Adipose tissue (tissue), 3 donors: ENCODE results near the gene IL17C. TPM values are rescaled to one million over a fixed set of nuclear protein-coding genes. Genes with fewer than 3 reads are reported as not detected.

Experiments used
- H3K27ac ChIP-seq: one replicate; pipeline ENCODE4 v1.5.1; 2013; ENCODE audit warnings: low read depth, low read length
- WGBS, 3 donors: extraction: QIAGEN DNeasy Blood & Tissue Kit; methylation state at CpG; one replicate each; pipeline ENCODE4 v1.1.7; 2013; 5-methylcytosine and 5-hydroxymethylcytosine counted together
- polyA plus RNA-seq, 3 donors: library from polyadenylated mRNA; stranded (reverse); fragments of 200-250 nt; gene quantifications; one replicate each; pipeline ENCODE4 v1.2.3, GENCODE V29; 2013
- donor health status: healthy with polysubstance abuse.
- donor health status: Bipolar disorder and iron deficiency.
- donor health status: healthy.

Gene IL17C
- polyA plus RNA-seq, 3 donors: not detected

DNA sequence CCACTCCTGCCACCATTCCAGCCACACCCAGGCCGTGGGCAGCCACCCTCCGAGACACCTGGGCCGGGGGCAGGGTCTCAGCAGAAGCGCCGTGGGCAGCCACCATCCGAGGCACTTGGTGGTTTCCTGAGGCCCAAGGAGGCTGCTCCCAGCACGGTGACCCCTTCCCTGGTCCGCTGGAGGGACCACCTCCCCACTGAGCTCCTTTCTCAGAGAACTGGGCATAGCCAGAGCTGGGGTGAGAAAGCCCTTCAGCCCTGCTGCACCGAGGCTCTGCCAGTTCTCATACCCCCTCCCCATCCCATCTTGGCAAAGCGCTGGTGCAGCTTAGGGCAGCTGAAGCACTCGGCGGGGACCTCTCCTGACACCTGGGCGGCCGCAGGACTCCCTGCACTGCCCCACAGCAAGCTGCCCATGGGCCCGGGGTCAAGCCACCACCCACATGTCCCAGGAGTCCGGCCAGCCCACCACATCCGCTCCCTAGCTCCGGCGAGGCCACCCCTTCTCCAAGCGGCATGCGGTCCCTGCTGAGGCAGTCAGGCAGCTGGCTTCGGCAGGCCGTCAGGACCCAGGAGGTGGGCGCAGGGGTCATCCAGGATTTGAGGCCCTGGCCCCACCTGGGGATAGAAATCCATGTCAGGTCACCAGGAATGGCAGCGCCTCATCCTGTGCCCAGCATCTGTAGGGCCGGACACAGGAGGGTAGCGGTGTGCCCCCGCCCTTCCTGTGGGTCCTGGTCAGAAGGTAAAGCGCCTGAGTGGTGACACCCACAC lies 13.8 kb downstream of the IL17C start:
- WGBS, 3 donors: 80 to 90% (median 87%) methylated on average over 29 of the region's 29 CpGs
- no peak overlapping the region for H3K27ac ChIP-seq

DNA sequence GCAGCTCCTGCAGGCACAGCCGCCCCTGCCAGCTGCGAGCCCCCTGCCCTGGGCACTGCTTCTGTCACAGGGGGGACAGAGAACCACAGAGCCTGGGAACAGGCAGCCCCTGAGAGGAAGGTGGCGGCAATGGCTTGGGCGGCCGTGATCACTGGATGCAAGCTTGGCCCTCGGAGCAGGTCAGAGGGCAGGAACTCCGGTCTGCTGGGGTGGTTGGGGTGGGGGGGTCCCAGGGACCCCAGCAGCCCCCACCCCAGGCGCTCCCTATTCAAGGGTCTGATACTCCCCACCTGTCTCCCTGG lies 14.3 kb downstream of the IL17C start:
- H3K27ac ChIP-seq: no peak overlapping the region
- WGBS, 3 donors: 90 to 92% (median 91%) methylated on average over 6 to 8 of the region's 8 CpGs

GRCh38 chr16:88653101-88653500 lies 14.7 kb downstream of the IL17C start:
- 88 to 91% (median 90%) methylated on average over 13 of the region's 13 CpGs for WGBS, 3 donors
- no peak overlapping the region for H3K27ac ChIP-seq

- WGBS, 3 donors: 87 to 89% (median 89%) methylated on average over 32 of the region's 32 CpGs
Observed at GRCh38 chr16:88653596-88654362, 15.4 kb downstream of the IL17C start.

GRCh38 chr16:88654363-88655052 lies 16.1 kb downstream of the IL17C start:
- H3K27ac ChIP-seq: no peak overlapping the region
- WGBS, 3 donors: 87 to 90% (median 88%) methylated on average over 28 of the region's 28 CpGs

More at GRCh38 chr16:88653596-88654362, 15.4 kb downstream of the IL17C start:
- H3K27ac ChIP-seq: no peak overlapping the region

DNA sequence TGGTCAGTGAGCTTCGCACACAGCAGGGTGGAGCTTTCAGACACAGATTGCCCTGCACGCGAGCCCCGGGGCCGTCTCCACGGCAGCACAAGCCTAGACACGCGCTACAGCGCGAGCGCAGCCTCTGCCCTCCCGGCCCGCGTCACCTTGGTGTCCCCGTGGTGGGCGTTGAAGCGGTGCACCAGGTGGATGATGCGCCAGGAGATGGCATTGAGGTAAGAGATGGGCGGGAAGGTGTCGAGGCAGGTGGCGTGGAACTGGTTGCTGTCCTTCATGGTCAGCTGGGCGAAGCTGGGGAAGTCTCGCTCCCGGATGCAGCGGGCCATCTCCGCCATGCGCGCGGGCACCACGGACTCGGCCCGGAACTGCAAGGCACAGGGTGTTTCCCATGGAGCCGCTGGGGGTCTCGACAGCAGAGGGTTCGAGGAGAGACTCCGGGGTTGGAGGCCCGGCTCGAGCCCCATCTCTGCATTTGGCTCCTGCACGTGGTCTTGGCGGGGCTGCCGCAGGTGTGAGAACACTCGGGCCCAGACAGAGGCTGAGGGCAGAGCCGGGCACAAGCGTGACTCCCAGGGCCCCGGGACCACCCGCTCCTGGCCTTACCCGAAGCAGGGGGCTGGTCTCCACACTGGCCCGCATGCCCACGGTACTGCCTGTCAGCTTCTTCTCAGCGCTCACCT lies 16.8 kb downstream of the IL17C start:
- 93 to 97% (median 95%) methylated on average over 46 to 50 of the region's 50 CpGs for WGBS, 3 donors
- H3K27ac ChIP-seq: no peak overlapping the region

- WGBS, 3 donors: 92 to 96% (median 93%) methylated on average over 28 to 29 of the region's 29 CpGs
- H3K27ac ChIP-seq: no peak overlapping the region
Observed at GRCh38 chr16:88655733-88656281, 17.4 kb downstream of the IL17C start.

DNA sequence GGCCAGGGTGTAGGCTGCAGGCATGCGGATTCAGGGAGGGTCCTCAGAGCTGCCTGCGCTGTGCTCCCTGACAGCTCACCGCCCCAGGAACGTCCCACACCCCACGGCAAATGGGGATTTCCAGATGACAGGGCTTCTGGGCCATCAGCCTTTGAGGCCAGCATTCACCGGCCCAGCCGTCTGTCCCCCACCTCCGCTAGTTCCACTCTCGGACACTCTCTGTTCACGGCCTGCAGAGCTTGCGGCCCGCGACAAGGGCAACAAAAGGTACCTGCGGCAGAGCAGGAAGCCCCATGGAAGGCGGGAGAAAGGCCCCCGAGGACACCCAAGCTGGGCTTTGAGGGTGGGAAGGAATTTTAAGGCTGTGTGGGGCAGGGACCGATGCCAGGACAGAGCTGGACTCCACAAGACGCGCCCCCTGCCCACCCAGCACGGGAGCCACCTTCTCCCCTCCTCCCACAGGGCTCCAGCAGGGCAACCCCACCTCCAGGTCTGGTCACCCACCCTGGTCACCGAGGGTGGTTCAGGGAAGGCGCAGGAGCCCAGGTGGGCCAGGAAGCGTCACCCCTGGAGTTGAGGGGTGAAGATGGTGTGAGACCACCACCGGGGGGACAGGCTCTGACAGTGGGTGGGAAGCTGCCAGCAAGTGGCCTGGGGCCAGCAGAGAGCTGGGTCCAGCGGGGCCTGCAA lies 18.1 kb downstream of the IL17C start:
- WGBS, 3 donors: 87 to 89% (median 87%) methylated on average over 24 to 25 of the region's 25 CpGs
- no peak overlapping the region for H3K27ac ChIP-seq

DNA sequence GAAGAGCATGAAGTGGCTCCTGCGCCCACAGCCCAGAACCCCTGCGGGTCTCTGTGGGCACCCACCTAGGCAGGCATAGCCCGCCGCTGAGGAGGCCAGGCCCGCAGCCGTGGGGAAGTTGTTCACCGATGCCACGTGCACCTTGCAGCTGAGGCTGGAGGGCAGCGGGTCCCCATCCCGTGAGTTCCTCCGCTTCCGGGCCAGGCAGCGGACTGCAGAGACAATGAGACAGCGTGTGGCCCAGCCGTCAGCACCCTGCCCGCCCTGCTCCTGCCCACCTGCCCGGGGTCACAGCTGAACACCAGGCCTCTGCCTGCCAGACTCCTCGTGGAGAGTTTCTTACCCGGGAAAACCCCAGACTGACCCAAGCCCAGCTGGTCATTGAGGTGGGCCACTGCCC lies 19.0 kb downstream of the IL17C start:
- 90 to 94% (median 92%) methylated on average over 17 to 19 of the region's 19 CpGs for WGBS, 3 donors
- no peak overlapping the region for H3K27ac ChIP-seq

- WGBS, 3 donors: 88 to 94% (median 89%) methylated on average over 10 to 15 of the region's 15 CpGs
- H3K27ac ChIP-seq: no peak overlapping the region
Observed at GRCh38 chr16:88658714-88659113, 20.3 kb downstream of the IL17C start.

DNA sequence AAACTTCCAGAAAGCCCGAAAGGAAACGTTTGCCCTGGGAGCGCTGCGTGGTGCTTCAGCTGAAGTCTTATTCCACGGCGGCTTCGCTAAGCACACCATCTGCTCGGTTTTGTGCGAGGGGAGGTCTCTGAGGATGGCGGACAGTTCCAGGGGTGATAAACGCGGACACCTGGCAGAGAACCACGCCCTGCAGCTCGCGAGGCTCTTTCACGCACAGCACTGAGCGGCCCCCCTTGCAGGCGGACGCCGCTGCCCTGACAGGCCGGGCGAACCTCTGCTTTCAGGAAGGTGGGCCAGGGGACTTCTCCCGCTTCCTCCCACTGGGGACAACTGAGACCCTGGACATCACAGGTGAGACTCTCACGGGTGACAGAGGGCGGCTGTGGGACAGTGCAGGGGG lies 20.8 kb downstream of the IL17C start:
- WGBS, 3 donors: 92 to 95% (median 94%) methylated on average over 25 of the region's 25 CpGs
- H3K27ac ChIP-seq: no peak overlapping the region

GRCh38 chr16:88661468-88661867 lies 23.1 kb downstream of the IL17C start:
- H3K27ac ChIP-seq: no peak overlapping the region
- WGBS, 3 donors: 83 to 90% (median 89%) methylated on average over 10 of the region's 10 CpGs

- no peak overlapping the region for H3K27ac ChIP-seq
- 1 to 2% (median 2%) methylated on average over 43 to 49 of the region's 49 CpGs for WGBS, 3 donors
Observed at GRCh38 chr16:88662222-88662842, 24.0 kb downstream of the IL17C start.

GRCh38 chr16:88662843-88663606 lies 24.7 kb downstream of the IL17C start, which contains the start of gene MVD:
Gene MVD, minus strand, starts transcription at chr16:88663091. Its CDS starts 11 bp downstream, at chr16:88663080.
- H3K27ac ChIP-seq: peak within 1 kb of the TSS; percentile 54
- WGBS, 3 donors: 0 to 1% (median 0%) methylated on average over 78 to 88 of the region's 88 CpGs

GRCh38 chr16:88665148-88665547 lies 26.8 kb downstream of the IL17C start:
- 40 to 63% (median 61%) methylated on average over 4 of the region's 4 CpGs for WGBS, 3 donors

GRCh38 chr16:88665570-88665969 lies 27.2 kb downstream of the IL17C start:
- 92 to 96% (median 95%) methylated on average over 3 of the region's 3 CpGs for WGBS, 3 donors
- H3K27ac ChIP-seq: no peak overlapping the region

More at GRCh38 chr16:88665148-88665547, 26.8 kb downstream of the IL17C start:
- H3K27ac ChIP-seq: no peak overlapping the region

GRCh38 chr16:88667461-88667860 lies 29.1 kb downstream of the IL17C start:
- WGBS, 3 donors: 57 to 75% (median 71%) methylated on average over 5 of the region's 5 CpGs
- H3K27ac ChIP-seq: no peak overlapping the region
